Measurements from ENCODE around the gene MAPKAPK5. TPM values are rescaled to one million over a fixed set of nuclear protein-coding genes. Genes with fewer than 3 reads are reported as not detected.

The MAPKAPK5 gene
- total RNA-seq = 32.1 TPM

GRCh38 chr12:111841750-111842555 lies at the start of gene MAPKAPK5:
Gene MAPKAPK5 (plus strand): TSS chr12:111842228. CDS start chr12:111842734, 506 bp downstream.

Small RNA genes lying within 50 kb of the gene (small RNA-seq; reads per million reads assigned to genes)
- gene MIR6761 = 0.15 reads per million

Other genes starting within 250 kb of the MAPKAPK5 start
- gene ATXN2, start 242.9 kb upstream of the MAPKAPK5 start, total RNA-seq = 99.4 TPM
- 23.3 TPM for gene BRAP, start 156.3 kb upstream of the MAPKAPK5 start, total RNA-seq
- gene ACAD10, start 156.2 kb upstream of the MAPKAPK5 start, total RNA-seq = 22.8 TPM
- gene ALDH2, start 75.3 kb upstream of the MAPKAPK5 start, total RNA-seq = 24.7 TPM
- 38.5 TPM for gene TMEM116, start 170.9 kb downstream of the MAPKAPK5 start, total RNA-seq
- 51.2 TPM for gene ERP29, start 171.2 kb downstream of the MAPKAPK5 start, total RNA-seq

Data from diencephalon (tissue), 1 donor.